ENCODE results near the gene PSMD13.

DNA sequence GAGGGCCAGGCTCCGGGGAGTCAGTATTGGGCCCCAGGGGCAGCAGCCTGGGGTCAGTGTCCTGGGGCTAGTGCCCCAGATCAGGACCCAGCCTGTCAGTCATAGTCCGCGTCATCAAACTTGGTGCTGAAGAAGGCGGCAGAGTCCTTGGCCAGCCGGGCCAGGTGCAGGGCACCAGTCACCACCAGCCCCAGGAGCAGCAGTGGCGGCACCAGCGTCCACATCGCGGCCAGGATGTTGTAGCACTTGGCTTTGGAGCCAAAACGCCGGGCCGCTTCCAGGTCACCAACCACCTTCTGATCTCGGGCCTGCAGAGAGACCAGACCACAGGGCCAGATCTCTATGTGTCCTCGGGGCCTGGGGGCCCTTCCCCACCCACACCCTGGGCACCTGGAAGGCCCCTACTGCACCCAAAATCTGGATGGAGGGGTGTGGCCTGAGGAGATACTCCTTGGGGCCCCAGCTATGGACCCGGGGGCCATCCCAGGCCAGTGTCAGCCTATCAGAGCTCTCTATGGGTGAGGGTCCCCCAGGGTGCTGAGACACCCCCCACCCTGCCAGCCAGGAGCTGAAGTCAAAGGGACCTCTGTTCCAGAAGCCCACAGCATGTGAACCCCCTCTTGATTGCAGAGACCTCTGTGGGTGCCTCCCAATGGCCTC, 61.8 kb downstream of the PSMD13 start:
- TF ChIP-seq, protein P1, sequence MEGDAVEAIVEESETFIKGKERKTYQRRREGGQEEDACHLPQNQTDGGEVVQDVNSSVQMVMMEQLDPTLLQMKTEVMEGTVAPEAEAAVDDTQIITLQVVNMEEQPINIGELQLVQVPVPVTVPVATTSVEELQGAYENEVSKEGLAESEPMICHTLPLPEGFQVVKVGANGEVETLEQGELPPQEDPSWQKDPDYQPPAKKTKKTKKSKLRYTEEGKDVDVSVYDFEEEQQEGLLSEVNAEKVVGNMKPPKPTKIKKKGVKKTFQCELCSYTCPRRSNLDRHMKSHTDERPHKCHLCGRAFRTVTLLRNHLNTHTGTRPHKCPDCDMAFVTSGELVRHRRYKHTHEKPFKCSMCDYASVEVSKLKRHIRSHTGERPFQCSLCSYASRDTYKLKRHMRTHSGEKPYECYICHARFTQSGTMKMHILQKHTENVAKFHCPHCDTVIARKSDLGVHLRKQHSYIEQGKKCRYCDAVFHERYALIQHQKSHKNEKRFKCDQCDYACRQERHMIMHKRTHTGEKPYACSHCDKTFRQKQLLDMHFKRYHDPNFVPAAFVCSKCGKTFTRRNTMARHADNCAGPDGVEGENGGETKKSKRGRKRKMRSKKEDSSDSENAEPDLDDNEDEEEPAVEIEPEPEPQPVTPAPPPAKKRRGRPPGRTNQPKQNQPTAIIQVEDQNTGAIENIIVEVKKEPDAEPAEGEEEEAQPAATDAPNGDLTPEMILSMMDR (IDR thresholded peaks at IDR 0.05): no peak
- TF ChIP-seq POLR2AphosphoS5 (IDR thresholded peaks at IDR 0.05; ENCODE audit: insufficient read depth in 1 of 2, low read depth in 1 of 2): no peak

Data from vagina (tissue), 2 donors.